Measurements from ENCODE around the gene KIF3C.
"Not testable (repeated sequence)": the region's sequence is repeated elsewhere in the genome, so short reads cannot be mapped to it uniquely, and the experiment has no call there.

The KIF3C gene

GRCh38 chr2:25966531-25967270 lies 15.6 kb downstream of the KIF3C start:
- no peak for DNase-seq (ENCODE audit: insufficient read length, low spot score)
- no peak for FAIRE-seq

GRCh38 chr2:25964891-25965290 lies 17.4 kb downstream of the KIF3C start:
- DNase-seq (ENCODE audit: insufficient read length, low spot score) (no peak), FAIRE-seq (no peak)

GRCh38 chr2:25960920-25961319 lies 21.4 kb downstream of the KIF3C start:
- DNase-seq (ENCODE audit: insufficient read length, low spot score): no peak
- no peak for FAIRE-seq

- FAIRE-seq: no peak
- DNase-seq (ENCODE audit: insufficient read length, low spot score): no peak
Measured at GRCh38 chr2:25960396-25960795, 21.9 kb downstream of the KIF3C start.

GRCh38 chr2:25958611-25959010 lies 23.7 kb downstream of the KIF3C start:
- DNase-seq (ENCODE audit: insufficient read length, low spot score); FAIRE-seq: not testable (repeated sequence)

- FAIRE-seq: no peak
- DNase-seq (ENCODE audit: insufficient read length, low spot score): no peak
Measured at GRCh38 chr2:25957743-25958142, 24.6 kb downstream of the KIF3C start.

- FAIRE-seq: no peak
- DNase-seq (ENCODE audit: insufficient read length, low spot score): no peak
Measured at GRCh38 chr2:25955869-25956535, 26.3 kb downstream of the KIF3C start.

- FAIRE-seq: no peak
- DNase-seq (ENCODE audit: insufficient read length, low spot score): no peak
Measured at GRCh38 chr2:25955036-25955435, 27.3 kb downstream of the KIF3C start.

GRCh38 chr2:25954199-25954752 lies 28.0 kb downstream of the KIF3C start:
- no peak for FAIRE-seq
- no peak for DNase-seq (ENCODE audit: insufficient read length, low spot score)

GRCh38 chr2:25951071-25951547 lies 31.2 kb downstream of the KIF3C start:
- FAIRE-seq: no peak
- DNase-seq (ENCODE audit: insufficient read length, low spot score): peak; percentile 87

GRCh38 chr2:25948437-25948836 lies 33.9 kb downstream of the KIF3C start:
- no peak for DNase-seq (ENCODE audit: insufficient read length, low spot score)
- no peak for FAIRE-seq

- no peak for FAIRE-seq
- DNase-seq (ENCODE audit: insufficient read length, low spot score): no peak
Measured at GRCh38 chr2:25941042-25941441, 41.3 kb downstream of the KIF3C start.

- no peak for FAIRE-seq
- no peak for DNase-seq (ENCODE audit: insufficient read length, low spot score)
Measured at GRCh38 chr2:25939257-25939668, 43.0 kb downstream of the KIF3C start.

GRCh38 chr2:25938345-25938744 lies 44.0 kb downstream of the KIF3C start:
- FAIRE-seq (no peak), DNase-seq (ENCODE audit: insufficient read length, low spot score) (no peak)

- FAIRE-seq: no peak
- no peak for DNase-seq (ENCODE audit: insufficient read length, low spot score)
Measured at GRCh38 chr2:25936889-25937545, 45.3 kb downstream of the KIF3C start.

GRCh38 chr2:25933622-25934021 lies 48.7 kb downstream of the KIF3C start:
- DNase-seq (ENCODE audit: insufficient read length, low spot score): no peak
- FAIRE-seq: no peak

GRCh38 chr2:25929789-25930473 lies 52.4 kb downstream of the KIF3C start:
- no peak for FAIRE-seq

GRCh38 chr2:25928668-25929067 lies 53.6 kb downstream of the KIF3C start:
- no peak for FAIRE-seq

More at GRCh38 chr2:25929789-25930473, 52.4 kb downstream of the KIF3C start:
- no peak for DNase-seq (ENCODE audit: insufficient read length, low spot score)

GRCh38 chr2:25926984-25927756 lies 55.1 kb downstream of the KIF3C start:
- FAIRE-seq (no peak), DNase-seq (ENCODE audit: insufficient read length, low spot score) (no peak)

More at GRCh38 chr2:25928668-25929067, 53.6 kb downstream of the KIF3C start:
- no peak for DNase-seq (ENCODE audit: insufficient read length, low spot score)

- no peak for DNase-seq (ENCODE audit: insufficient read length, low spot score)
- no peak for FAIRE-seq
Measured at GRCh38 chr2:25922501-25922900, 59.8 kb downstream of the KIF3C start.

All from HTR-8/SVneo (cell line).